HepG2 (cell line): ENCODE measurements around the gene DOK7. TPM values are rescaled to one million over a fixed set of nuclear protein-coding genes. Genes with fewer than 3 reads are reported as not detected.

Experiments used
- ATAC-seq: fragments of 200-7000 bp; cut with Tn5 transposase; 3 replicates; pipeline ENCODE4 v1.9.1; 2020; ENCODE audit warnings: mild to moderate bottlenecking, moderate library complexity
- BruUV-seq: library from RNA; stranded (reverse); fragments of 400-500 nt; replicated peaks from 2 replicates; lab custom pipeline; 2021; lab: Mats Ljungman, UMichigan
- CTCF ChIA-PET: fragments of 300-600 bp; formaldehyde crosslinking; extraction: SDS; loops from one replicate; lab custom pipeline; 2021; ENCODE audit warnings: low total read pairs, inconsistent platforms, low intra/inter-chr PET ratio; lab: Yijun Ruan, JAX
- POLR2A ChIA-PET: fragments of 350-600 bp; sonication (Branson Sonifier 250); formaldehyde crosslinking; loops from one replicate; lab custom pipeline; 2020; ENCODE audit warnings: antibody characterized with exemption, inconsistent platforms; lab: Yijun Ruan, JAX
- DNase-seq: peaks from one replicate; pipeline ENCODE4 v3.0.0-alpha.2; 2015; ENCODE audit warnings: low spot score
- FAIRE-seq: peaks from 3 replicates; lab custom pipeline; 2011; peaks lifted over from hg19 to GRCh38; lab: Jason Lieb, UNC
- H2AFZ ChIP-seq: one replicate; pipeline ENCODE4 v1.6.1; 2011; ENCODE audit warnings: low read length, inconsistent platforms
- H3K27ac ChIP-seq: fragments of 300-600 bp; 3 replicates; pipeline ENCODE4 v1.8.0; 2011; ENCODE audit warnings: mixed run types, mild to moderate bottlenecking, mixed read lengths, low read length, inconsistent platforms; ENCODE audit not compliant: insufficient read depth; ENCODE audit errors: extremely low read length
- H3K27me3 ChIP-seq, 2 experiments: fragments of 200-600 bp in 1 of 2; 2 replicates in 1 of 2; 3 replicates in 1 of 2; pipeline versions ENCODE4 v1.6.0 to v1.8.0; 2011; ENCODE audit warnings: low read length in 2 of 2, mild to moderate bottlenecking in 2 of 2, moderate library complexity in 2 of 2, inconsistent platforms in 1 of 2; ENCODE audit not compliant: insufficient read depth in 2 of 2, control insufficient read depth in 1 of 2
- H3K36me3 ChIP-seq, 2 experiments: fragments of 200-600 bp in 1 of 2; replicated peaks in 1 of 2; 2 replicates in 1 of 2; 3 replicates in 1 of 2; pipeline versions ENCODE4 v1.5.1 to v1.8.0; 2011; ENCODE audit warnings: low read length in 2 of 2, inconsistent platforms in 1 of 2; ENCODE audit not compliant: insufficient read depth in 2 of 2, control insufficient read depth in 1 of 2
- H3K4me1 ChIP-seq: 2 replicates; pipeline ENCODE4 v1.5.1; 2012; ENCODE audit warnings: low read length, inconsistent platforms; ENCODE audit not compliant: insufficient read depth
- H3K4me2 ChIP-seq: 2 replicates; pipeline ENCODE4 v1.6.0; 2011; ENCODE audit warnings: low read depth, low read length, inconsistent platforms
- H3K4me3 ChIP-seq, 3 experiments: fragments of 200-600 bp in 1 of 3; sonication (generic), shearing (Covaris generic) in 1 of 3; replicated peaks in 1 of 3; 2 replicates each; pipeline ENCODE4 v1.5.1; 2011 to 2016; ENCODE audit warnings: low read length in 3 of 3, inconsistent platforms in 2 of 3, low read depth in 2 of 3, mild to moderate bottlenecking in 2 of 3, control low read depth in 1 of 3, mixed read lengths in 1 of 3; ENCODE audit not compliant: insufficient read depth in 1 of 3
- H3K79me2 ChIP-seq: one replicate; pipeline ENCODE4 v1.6.1; 2011; ENCODE audit warnings: low read length, inconsistent platforms; ENCODE audit not compliant: insufficient read depth
- H3K9ac ChIP-seq: 2 replicates; pipeline ENCODE4 v1.6.0; 2011; ENCODE audit warnings: mild to moderate bottlenecking, low read depth, low read length, inconsistent platforms; ENCODE audit not compliant: insufficient read depth
- H3K9me3 ChIP-seq: 2 replicates; pipeline ENCODE4 v1.5.1; 2012; ENCODE audit warnings: mild to moderate bottlenecking, low read length
- H4K20me1 ChIP-seq: 2 replicates; pipeline ENCODE4 v1.6.0; 2011; ENCODE audit warnings: inconsistent platforms, mild to moderate bottlenecking, low read length, moderate library complexity; ENCODE audit not compliant: insufficient read depth
- FOXA3 ChIP-seq: IDR thresholded peaks from 2 replicates; pipeline ENCODE4 v1.6.1; 2016; ENCODE audit warnings: missing genetic modification reagents, missing compliant biosample characterization
- KAT7 ChIP-seq: IDR thresholded peaks from 2 replicates; pipeline ENCODE4 v1.6.1; 2018; ENCODE audit warnings: borderline replicate concordance, missing compliant biosample characterization
- SRF ChIP-seq: IDR thresholded peaks from 2 replicates; pipeline ENCODE4 v1.6.1; 2011; ENCODE audit warnings: mild to moderate bottlenecking, low read depth, low read length, moderate library complexity
- STAT5B ChIP-seq: sonication (generic); formaldehyde crosslinking; IDR thresholded peaks from 2 replicates; pipeline ENCODE4 v1.4.0; 2020; ENCODE audit warnings: missing genetic modification reagents
- ZNF205 ChIP-seq: IDR thresholded peaks from 2 replicates; pipeline ENCODE4 v1.6.1; 2018; ENCODE audit warnings: missing biosample characterization, missing genetic modification reagents
- ZNF296 ChIP-seq: sonication (generic); formaldehyde crosslinking; conservative IDR thresholded peaks from 2 replicates; pipeline ENCODE4 v1.5.0; 2020; ENCODE audit warnings: mild to moderate bottlenecking, missing genetic modification reagents
- ZNF720 ChIP-seq: sonication (generic); formaldehyde crosslinking; IDR thresholded peaks from 2 replicates; pipeline ENCODE4 v1.4.0; 2020; ENCODE audit warnings: missing genetic modification reagents
- ZSCAN29 ChIP-seq: sonication (generic); formaldehyde crosslinking; conservative IDR thresholded peaks from 2 replicates; pipeline ENCODE4 v1.4.0; 2020; ENCODE audit warnings: mild to moderate bottlenecking, missing genetic modification reagents
- WGBS: methylation state at CpG from one replicate; pipeline ENCODE4 v1.1.6; 2017; ENCODE audit warnings: low lambda C conversion rate; 5-methylcytosine and 5-hydroxymethylcytosine counted together
- in situ Hi-C: cut with HindIII; loops from 2 replicates; pipeline ENCODE4 v1.10.0; 2017; ENCODE audit warnings: low pct_unique_long_range_greater_than_20kb; ENCODE audit not compliant: extremely low pct_ligation_motif_present
- intact Hi-C: fragments of 100-400 bp; cut with micrococcal nuclease; formaldehyde crosslinking; loops from one replicate; pipeline ENCODE4 v1.10.0; 2022; ENCODE audit not compliant: unreplicated experiment
- polyA plus RNA-seq, 8 experiments: library from polyadenylated mRNA; depleted of rRNA in 3 of 8; stranded (reverse) in 7 of 8; unstranded in 1 of 8; fragments of >200 nt; fragmentation: Illumina TruSeq in 4 of 8; extraction: Trizol in 4 of 8; gene quantifications; 2 replicates each; pipeline versions ENCODE4 v1.2.1 to v1.2.3, GENCODE V29; 2011 to 2016; ENCODE audit warnings: low read depth in 4 of 8, missing spikeins in 1 of 8, mixed read lengths in 1 of 8; ENCODE audit not compliant: insufficient read depth in 1 of 8
- total RNA-seq, 5 experiments: library from RNA; depleted of rRNA; stranded (reverse); fragments of >200 nt; fragmentation: Illumina TruSeq; extraction: Trizol; gene quantifications; 2 replicates each; pipeline ENCODE4 v1.2.3, GENCODE V29; 2016; ENCODE audit warnings: low read depth in 1 of 5
- TF ChIP-seq, protein P1 (sequence below): sonication (generic); formaldehyde crosslinking; IDR thresholded peaks from 2 replicates; pipeline ENCODE4 v1.9.0; 2021; ENCODE audit warnings: missing genetic modification reagents, mild to moderate bottlenecking, borderline replicate concordance

DOK7 gene
- total and polyA plus RNA-seq, 2 of the 13 experiments (the other 11 are each of a cell fraction or from before 2014, with no cell fraction given): 0.03 to 0.07 TPM

DNA sequence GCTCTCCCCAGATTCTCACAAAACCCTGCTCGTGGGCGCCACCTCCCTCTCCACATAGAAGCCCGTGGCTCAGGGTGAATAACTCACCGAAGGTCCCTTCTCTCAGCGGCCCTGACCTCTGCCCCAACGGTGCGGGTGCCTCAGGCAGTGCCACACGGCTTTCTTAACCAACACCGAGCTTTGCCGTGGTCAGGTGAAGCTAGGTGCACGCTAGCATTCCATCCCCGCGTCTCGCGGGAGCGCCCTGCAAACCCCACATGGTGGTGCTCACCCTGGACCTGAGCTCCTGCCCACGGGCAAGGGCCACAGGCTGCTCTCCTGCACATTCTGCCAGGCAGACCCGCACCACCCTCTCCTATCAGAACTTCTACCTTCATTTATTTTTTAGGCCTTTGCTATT, 50.7 kb downstream of the DOK7 start:
- Histone ChIP-seq H3K27me3 (no peaks in the 10 kb centered on the region), H3K4me3 (no peak overlapping the region), H3K9ac (no peak overlapping the region), H4K20me1 (no peaks in the 10 kb centered on the region), H2AFZ (no peak overlapping the region), H3K27ac (no peak overlapping the region), H3K79me2 (no peaks in the 10 kb centered on the region), H3K36me3 (peaks cover 25 to 71% of the 10 kb centered on the region in 2 experiments), H3K9me3 (no peaks in the 10 kb centered on the region), H3K4me1 (no peaks in the 10 kb centered on the region), H3K4me2 (no peak overlapping the region)
- intact Hi-C loops: no loop called here
- BruUV-seq: no TSS peak
- ChIA-PET CTCF (no interaction called here), POLR2A (interaction anchor here (1.5 kb wide), 1 partner anchor 12 kb away, joined by 3 read pairs; no protein-coding TSS in a partner anchor)
- DNase-seq: no peak
- no peak for ATAC-seq
- TF ChIP-seq STAT5B (CRISPR knock-in tag) (no peak), KAT7 (CRISPR knock-in tag) (no peak), ZNF720 (CRISPR knock-in tag) (no peak), FOXA3 (CRISPR knock-in tag) (no peak), SRF (no peak), ZNF296 (no peak), ZSCAN29 (CRISPR knock-in tag) (no peak), ZNF205 (CRISPR knock-in tag) (no peak)
- TF ChIP-seq, protein P1, sequence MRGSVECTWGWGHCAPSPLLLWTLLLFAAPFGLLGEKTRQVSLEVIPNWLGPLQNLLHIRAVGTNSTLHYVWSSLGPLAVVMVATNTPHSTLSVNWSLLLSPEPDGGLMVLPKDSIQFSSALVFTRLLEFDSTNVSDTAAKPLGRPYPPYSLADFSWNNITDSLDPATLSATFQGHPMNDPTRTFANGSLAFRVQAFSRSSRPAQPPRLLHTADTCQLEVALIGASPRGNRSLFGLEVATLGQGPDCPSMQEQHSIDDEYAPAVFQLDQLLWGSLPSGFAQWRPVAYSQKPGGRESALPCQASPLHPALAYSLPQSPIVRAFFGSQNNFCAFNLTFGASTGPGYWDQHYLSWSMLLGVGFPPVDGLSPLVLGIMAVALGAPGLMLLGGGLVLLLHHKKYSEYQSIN: no peak
- FAIRE-seq: no peak
- in situ Hi-C loops: no loop called here
- WGBS: 92% methylated on average over 18 of the region's 18 CpGs
